GM12878 (cell line): ENCODE results near the gene NPAS2. TPM values are rescaled to one million over a fixed set of nuclear protein-coding genes. Genes with fewer than 3 reads are reported as not detected.

Source experiments
- ATAC-seq: fragments of 200-7000 bp; cut with Tn5 transposase; 3 replicates; pipeline ENCODE4 v1.9.1; 2020; ENCODE audit warnings: mild to moderate bottlenecking, moderate library complexity
- BruUV-seq: library from RNA; stranded (reverse); fragments of 400-500 nt; replicated peaks from 2 replicates; lab custom pipeline; 2021; lab: Mats Ljungman, UMichigan
- CTCF ChIA-PET: fragments of 300-600 bp; sonication (Branson Sonifier 250); formaldehyde crosslinking; extraction: SDS; loops from one replicate; lab custom pipeline; 2021; ENCODE audit warnings: inconsistent platforms; lab: Yijun Ruan, JAX
- POLR2A ChIA-PET: fragments of 350-600 bp; formaldehyde crosslinking; extraction: SDS; loops from one replicate; lab custom pipeline; 2021; ENCODE audit warnings: inconsistent platforms; lab: Charles Lee
- RAD21 ChIA-PET: fragments of 300-600 bp; sonication (Branson Sonifier 250); formaldehyde crosslinking; loops from one replicate; lab custom pipeline; 2023; ENCODE audit warnings: antibody characterized with exemption; ENCODE audit not compliant: unreplicated experiment; lab: Charles Lee
- SMC1A ChIA-PET: fragments of 300-600 bp; sonication (Branson Sonifier 250); formaldehyde crosslinking; loops from one replicate; lab custom pipeline; 2023; ENCODE audit not compliant: unreplicated experiment, uncharacterized antibody; lab: Charles Lee
- DNase-seq: peaks from one replicate; pipeline ENCODE4 v3.0.0-alpha.2; 2011; ENCODE audit warnings: low read depth, low spot score
- FAIRE-seq: peaks from 3 replicates; lab custom pipeline; 2011; peaks lifted over from hg19 to GRCh38; lab: Jason Lieb, UNC
- H2AFZ ChIP-seq: 2 replicates; pipeline ENCODE4 v1.6.0; 2011; ENCODE audit warnings: low read depth, low read length, control low read depth; ENCODE audit not compliant: control insufficient read depth
- H3K27ac ChIP-seq: 2 replicates; pipeline ENCODE4 v1.5.1; 2011; ENCODE audit warnings: control low read depth; ENCODE audit not compliant: control insufficient read depth, insufficient read depth
- H3K27me3 ChIP-seq, 2 experiments: replicated peaks in 1 of 2; 2 replicates each; pipeline versions ENCODE4 v1.6.0 to v1.6.1; 2011; ENCODE audit warnings: low read length in 1 of 2; ENCODE audit not compliant: control insufficient read depth in 2 of 2, insufficient read depth in 2 of 2
- H3K36me3 ChIP-seq, 2 experiments: 2 replicates each; pipeline ENCODE4 v1.5.1; 2011; ENCODE audit warnings: low read length in 1 of 2; ENCODE audit not compliant: control insufficient read depth in 2 of 2, insufficient read depth in 2 of 2
- H3K4me1 ChIP-seq: 2 replicates; pipeline ENCODE4 v1.6.1; 2011; ENCODE audit warnings: mild to moderate bottlenecking, low read length, moderate library complexity, mixed read lengths; ENCODE audit not compliant: control insufficient read depth, insufficient read depth
- H3K4me2 ChIP-seq: 2 replicates; pipeline ENCODE4 v1.6.0; 2011; ENCODE audit warnings: control low read depth; ENCODE audit not compliant: control insufficient read depth, insufficient read depth
- H3K4me3 ChIP-seq: fragments of 200-600 bp; sonication (generic); 2 replicates; pipeline ENCODE4 v1.5.1; 2016
- H3K79me2 ChIP-seq: 2 replicates; pipeline ENCODE4 v1.6.0; 2011; ENCODE audit warnings: low read length; ENCODE audit not compliant: control insufficient read depth, insufficient read depth
- H3K9ac ChIP-seq: 2 replicates; pipeline ENCODE4 v1.8.0; 2011; ENCODE audit warnings: low read length, control low read depth, mixed read lengths; ENCODE audit not compliant: control insufficient read depth, insufficient read depth
- H3K9me3 ChIP-seq: replicated peaks from 3 replicates; pipeline ENCODE4 v1.5.1; 2011; ENCODE audit warnings: mild to moderate bottlenecking, low read length; ENCODE audit not compliant: control insufficient read depth, insufficient read depth
- H4K20me1 ChIP-seq: 2 replicates; pipeline ENCODE4 v1.6.0; 2011; ENCODE audit not compliant: control insufficient read depth, insufficient read depth
- CREM ChIP-seq: IDR thresholded peaks from 2 replicates; pipeline ENCODE4 v1.6.1; 2014; ENCODE audit warnings: antibody characterized with exemption, low read depth
- IKZF1 ChIP-seq: fragments of 450-650 bp; conservative IDR thresholded peaks from 2 replicates; pipeline ENCODE4 v1.6.1; 2017; ENCODE audit warnings: antibody characterized with exemption, mild to moderate bottlenecking
- IKZF2 ChIP-seq, 2 experiments: fragments of 450-650 bp; IDR thresholded peaks; 2 replicates each; pipeline ENCODE4 v1.6.1; 2017; ENCODE audit warnings: mild to moderate bottlenecking in 2 of 2, moderate library complexity in 2 of 2
- KAT2A ChIP-seq: conservative IDR thresholded peaks from 2 replicates; pipeline ENCODE4 v1.6.1; 2011; ENCODE audit warnings: low read depth, low read length; ENCODE audit not compliant: control insufficient read depth
- KLF5 ChIP-seq: fragments of 450-650 bp; IDR thresholded peaks from 2 replicates; pipeline ENCODE4 v1.6.1; 2014; ENCODE audit warnings: mild to moderate bottlenecking; ENCODE audit not compliant: partially characterized antibody
- NFYA ChIP-seq: IDR thresholded peaks from 2 replicates; pipeline ENCODE4 v1.6.1; 2011; ENCODE audit warnings: low read depth, mild to moderate bottlenecking, low read length, improper control_type of control experiment, borderline replicate concordance
- NR2C2 ChIP-seq: IDR thresholded peaks from 2 replicates; pipeline ENCODE4 v1.6.1; 2011; ENCODE audit warnings: borderline replicate concordance, low read depth; ENCODE audit not compliant: control insufficient read depth, insufficient read length
- PML ChIP-seq: IDR thresholded peaks from 2 replicates; pipeline ENCODE4 v1.6.1; 2012; ENCODE audit warnings: low read length, inconsistent platforms
- RELB ChIP-seq: fragments of 450-650 bp; IDR thresholded peaks from 2 replicates; pipeline ENCODE4 v1.6.1; 2017; ENCODE audit warnings: low read depth, mild to moderate bottlenecking, moderate library complexity
- YBX1 ChIP-seq: fragments of 450-650 bp; IDR thresholded peaks from 2 replicates; pipeline ENCODE4 v1.6.1; 2016; ENCODE audit warnings: antibody characterized with exemption
- WGBS: methylation state at CpG from one replicate; pipeline ENCODE4 v1.1.6; 2016; ENCODE audit warnings: low lambda C conversion rate; ENCODE audit not compliant: insufficient replicate concordance, insufficient coverage; ENCODE audit errors: missing lambda C conversion rate; 5-methylcytosine and 5-hydroxymethylcytosine counted together
- in situ Hi-C: fragments of 300-500 bp; cut with MboI; formaldehyde crosslinking; loops from 9 replicates; pipeline ENCODE4 v1.14.3; 2018; ENCODE audit warnings: mixed read lengths
- intact Hi-C: fragments of 100-400 bp; cut with micrococcal nuclease; formaldehyde crosslinking; loops from one replicate; pipeline ENCODE4 v1.14.2; 2022; ENCODE audit not compliant: unreplicated experiment
- polyA plus RNA-seq, 11 experiments: library from polyadenylated mRNA; depleted of rRNA in 4 of 11; unstranded in 6 of 11; stranded (reverse) in 5 of 11; fragments of >200 nt; fragmentation: Nextera tagmentation in 4 of 11; fragmentation: Illumina TruSeq in 1 of 11; extraction: Ambion mirVana in 4 of 11; extraction: Trizol in 1 of 11; gene quantifications; 1 replicate in 1 of 11; 2 replicates in 10 of 11; pipeline versions ENCODE4 v1.2.1 to v1.2.3, GENCODE V29; 2011 to 2016; ENCODE audit warnings: inconsistent platforms in 2 of 11, missing spikeins in 2 of 11, low read depth in 1 of 11
- total RNA-seq, 4 experiments: library from RNA; depleted of rRNA in 3 of 4; stranded (reverse); fragments of >200 nt in 3 of 4; fragmentation: Illumina TruSeq in 1 of 4; extraction: Trizol in 1 of 4; gene quantifications; 2 replicates each; pipeline versions ENCODE4 v1.2.1 to v1.2.3, GENCODE V29; 2013 to 2021
- TF ChIP-seq, protein P1 (sequence below): IDR thresholded peaks from 2 replicates; pipeline ENCODE4 v1.6.1; 2011; ENCODE audit warnings: low read depth, low read length, improper control_type of control experiment, borderline replicate concordance
- TF ChIP-seq, protein P2 (sequence below): fragments of 450-650 bp; IDR thresholded peaks from 2 replicates; pipeline ENCODE4 v1.6.1; 2017; ENCODE audit warnings: mild to moderate bottlenecking

NPAS2 gene
- total and polyA plus RNA-seq, 10 of the 15 experiments (the other 5 are each of a cell fraction or from before 2014, with no cell fraction given) = 0.08 TPM; not detected in 9

DNA sequence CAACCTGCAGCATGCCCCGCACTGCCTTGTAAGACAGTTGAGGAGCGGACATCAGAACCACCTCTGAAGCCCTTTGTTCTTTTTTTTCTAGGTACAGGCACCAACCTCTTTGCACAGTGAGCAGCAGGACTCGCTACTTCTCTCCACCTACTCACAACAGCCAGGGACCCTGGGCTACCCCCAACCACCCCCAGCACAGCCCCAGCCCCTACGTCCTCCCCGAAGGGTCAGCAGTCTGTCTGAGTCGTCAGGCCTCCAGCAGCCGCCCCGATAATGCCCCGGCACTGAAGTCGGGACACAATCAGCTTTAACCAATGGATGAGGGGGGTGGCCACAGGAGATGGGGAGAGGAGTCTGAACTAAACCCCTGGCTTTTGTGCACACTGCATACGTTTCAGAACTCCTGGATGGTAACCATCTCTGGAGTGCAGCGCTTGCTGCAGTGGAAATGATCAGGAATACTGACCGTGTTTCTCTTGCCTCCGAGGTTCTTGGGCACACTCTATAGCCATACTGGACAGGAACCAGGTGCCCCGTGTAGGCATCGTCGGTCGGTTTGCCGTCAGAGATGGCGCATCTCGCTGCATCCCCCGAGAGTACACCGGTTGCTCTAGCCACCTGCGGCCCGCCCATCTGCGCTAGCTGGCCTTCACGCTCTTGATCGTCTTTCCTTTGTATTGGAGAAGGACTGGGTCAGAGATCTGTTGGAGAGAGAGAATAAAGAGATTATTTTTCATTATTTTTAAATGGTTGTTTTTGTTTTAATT lies 175.6 kb downstream of the NPAS2 start:
- DNase-seq = no peak
- WGBS = 70% methylated on average over 28 of the region's 28 CpGs
- no peak for TF ChIP-seq IKZF1
- no peak for TF ChIP-seq YBX1
- no peak for TF ChIP-seq KAT2A
- TF ChIP-seq IKZF2 (IDR thresholded peaks at IDR 0.05) = no peak
- TF ChIP-seq, protein P1, sequence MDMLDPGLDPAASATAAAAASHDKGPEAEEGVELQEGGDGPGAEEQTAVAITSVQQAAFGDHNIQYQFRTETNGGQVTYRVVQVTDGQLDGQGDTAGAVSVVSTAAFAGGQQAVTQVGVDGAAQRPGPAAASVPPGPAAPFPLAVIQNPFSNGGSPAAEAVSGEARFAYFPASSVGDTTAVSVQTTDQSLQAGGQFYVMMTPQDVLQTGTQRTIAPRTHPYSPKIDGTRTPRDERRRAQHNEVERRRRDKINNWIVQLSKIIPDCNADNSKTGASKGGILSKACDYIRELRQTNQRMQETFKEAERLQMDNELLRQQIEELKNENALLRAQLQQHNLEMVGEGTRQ = no peak
- no peak for TF ChIP-seq PML
- TF ChIP-seq NFYA = no peak
- TF ChIP-seq RELB = no peak
- TF ChIP-seq CREM = no peak
- no peak for TF ChIP-seq NR2C2
- no peak for TF ChIP-seq KLF5
- TF ChIP-seq, protein P2, sequence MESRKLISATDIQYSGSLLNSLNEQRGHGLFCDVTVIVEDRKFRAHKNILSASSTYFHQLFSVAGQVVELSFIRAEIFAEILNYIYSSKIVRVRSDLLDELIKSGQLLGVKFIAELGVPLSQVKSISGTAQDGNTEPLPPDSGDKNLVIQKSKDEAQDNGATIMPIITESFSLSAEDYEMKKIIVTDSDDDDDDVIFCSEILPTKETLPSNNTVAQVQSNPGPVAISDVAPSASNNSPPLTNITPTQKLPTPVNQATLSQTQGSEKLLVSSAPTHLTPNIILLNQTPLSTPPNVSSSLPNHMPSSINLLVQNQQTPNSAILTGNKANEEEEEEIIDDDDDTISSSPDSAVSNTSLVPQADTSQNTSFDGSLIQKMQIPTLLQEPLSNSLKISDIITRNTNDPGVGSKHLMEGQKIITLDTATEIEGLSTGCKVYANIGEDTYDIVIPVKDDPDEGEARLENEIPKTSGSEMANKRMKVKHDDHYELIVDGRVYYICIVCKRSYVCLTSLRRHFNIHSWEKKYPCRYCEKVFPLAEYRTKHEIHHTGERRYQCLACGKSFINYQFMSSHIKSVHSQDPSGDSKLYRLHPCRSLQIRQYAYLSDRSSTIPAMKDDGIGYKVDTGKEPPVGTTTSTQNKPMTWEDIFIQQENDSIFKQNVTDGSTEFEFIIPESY = no peak
- TF ChIP-seq, all 136 proteins: peak for 0
- H3K9ac ChIP-seq = no peak overlapping the region
- no peak for FAIRE-seq
- H3K27ac ChIP-seq = no peak overlapping the region
- no TSS peak for BruUV-seq
- ChIA-PET POLR2A (no interaction called here), SMC1A (no interaction called here), RAD21 (no interaction called here), CTCF (no interaction called here)
- no peak overlapping the region for H2AFZ ChIP-seq
- H3K36me3 ChIP-seq = no peaks in the 10 kb centered on the region
- no peaks in the 10 kb centered on the region for H4K20me1 ChIP-seq
- H3K4me1 ChIP-seq = no peaks in the 10 kb centered on the region
- in situ Hi-C loops = loop anchor here (10.0 kb wide), 1 partner anchor 401 kb away; no protein-coding TSS in a partner anchor
- intact Hi-C loops = no loop called here
- no peaks in the 10 kb centered on the region; a peak in 1 of 4 replicates for H3K27me3 ChIP-seq
- H3K4me3 ChIP-seq = no peak overlapping the region
- no peak for ATAC-seq
- no peaks in the 10 kb centered on the region for H3K9me3 ChIP-seq
- H3K4me2 ChIP-seq = no peak overlapping the region
- H3K79me2 ChIP-seq = no peaks in the 10 kb centered on the region
